ENCODE results near the gene NOTCH2.

NOTCH2 gene

GRCh38 chr1:119987686-119988085, 81.8 kb downstream of the NOTCH2 start:
- TF ChIP-seq YY2 (tag by site-specific recombination; IDR thresholded peaks at IDR 0.05) (no peak), PRDM2 (tag by site-specific recombination; IDR thresholded peaks at IDR 0.05; ENCODE audit: borderline replicate concordance) (no peak), ZNF16 (tag by site-specific recombination; IDR thresholded peaks at IDR 0.05; ENCODE audit: low read depth) (no peak), ZNF23 (tag by site-specific recombination; IDR thresholded peaks at IDR 0.05; ENCODE audit: borderline replicate concordance) (no peak), ZNF558 (tag by site-specific recombination; IDR thresholded peaks at IDR 0.05) (no peak)
- H3K27ac ChIP-seq (ENCODE audit: extremely low read depth, low read depth, low read length), result no peak overlapping the region
- POLR2A ChIA-PET, result no interaction called here
- CTCF ChIA-PET, result interaction anchor here (2.7 kb wide), 1 partner anchor 19 kb away, joined by 9 read pairs; no protein-coding TSS in a partner anchor
- H3K9me3 ChIP-seq (ENCODE audit: control insufficient read depth, insufficient read depth, low read depth, low read length), result no peaks in the 10 kb centered on the region
- H3K4me3 ChIP-seq (ENCODE audit: low read depth, low read length), result no peak overlapping the region
- H3K36me3 ChIP-seq (ENCODE audit: control insufficient read depth in 2 of 2, insufficient read depth in 1 of 2, low read length in 2 of 2), result peaks cover 3 to 14% of the 10 kb centered on the region in 2 experiments; a peak in 1 of 3 replicates
- H3K4me1 ChIP-seq (ENCODE audit: control insufficient read depth, insufficient read depth, low read length), result no peaks in the 10 kb centered on the region

GRCh38 chr1:119987112-119987511, 82.3 kb downstream of the NOTCH2 start:
- CTCF ChIA-PET, result interaction anchor here (0.6 to 2.7 kb wide), 3 partner anchors 19 to 36 kb away, joined by 3 to 9 read pairs (median 4); no protein-coding TSS in a partner anchor
- TF ChIP-seq PRDM6 (tag by site-specific recombination; IDR thresholded peaks at IDR 0.05) (peak; percentile 49), ZNF768 (tag by site-specific recombination; IDR thresholded peaks at IDR 0.05) (no peak), MZF1 (tag by site-specific recombination; IDR thresholded peaks at IDR 0.05; ENCODE audit: borderline replicate concordance) (0 out of 2 replicates have a peak, but pooled peaks have one; percentile 23), ZNF629 (tag by site-specific recombination; IDR thresholded peaks at IDR 0.05) (peak; percentile 50; the same call in 1 of the 2 replicates)
- Histone ChIP-seq H3K27ac (ENCODE audit: extremely low read depth, low read depth, low read length) (no peak overlapping the region), H3K4me3 (ENCODE audit: low read depth, low read length) (no peak overlapping the region), H3K36me3 (ENCODE audit: control insufficient read depth in 2 of 2, insufficient read depth in 1 of 2, low read length in 2 of 2) (peaks cover 3 to 14% of the 10 kb centered on the region in 2 experiments; a peak in 1 of 3 replicates), H3K9me3 (ENCODE audit: control insufficient read depth, insufficient read depth, low read depth, low read length) (no peaks in the 10 kb centered on the region), H3K4me1 (ENCODE audit: control insufficient read depth, insufficient read depth, low read length) (no peaks in the 10 kb centered on the region)
- POLR2A ChIA-PET, result no interaction called here

GRCh38 chr1:119986007-119986497, 83.4 kb downstream of the NOTCH2 start:
- H3K4me3 ChIP-seq (ENCODE audit: low read depth, low read length), result no peak overlapping the region
- H3K9me3 ChIP-seq (ENCODE audit: control insufficient read depth, insufficient read depth, low read depth, low read length), result no peaks in the 10 kb centered on the region
- TF ChIP-seq ZNF138 (tag by site-specific recombination; IDR thresholded peaks at IDR 0.05; ENCODE audit: borderline replicate concordance) (no peak), PRDM6 (tag by site-specific recombination; IDR thresholded peaks at IDR 0.05) (peak; percentile 64)
- H3K27ac ChIP-seq (ENCODE audit: extremely low read depth, low read depth, low read length), result no peak overlapping the region
- H3K36me3 ChIP-seq (ENCODE audit: control insufficient read depth in 2 of 2, insufficient read depth in 1 of 2, low read length in 2 of 2), result peaks cover 3 to 14% of the 10 kb centered on the region in 2 experiments; a peak in 1 of 3 replicates
- no peaks in the 10 kb centered on the region for H3K4me1 ChIP-seq (ENCODE audit: control insufficient read depth, insufficient read depth, low read length)
- CTCF ChIA-PET, result interaction anchor here (0.7 kb wide), 1 partner anchor 241 kb away, joined by 3 read pairs; no protein-coding TSS in a partner anchor
- POLR2A ChIA-PET, result no interaction called here
